Liver (tissue), 9 donors: ENCODE results near the gene ZNF618. TPM values are rescaled to one million over a fixed set of nuclear protein-coding genes. Genes with fewer than 3 reads are reported as not detected.

Experiments
- DNase-seq: peaks from one replicate; pipeline ENCODE4 v3.0.0-alpha.2; 2017; ENCODE audit warnings: low spot score
- H3K27ac ChIP-seq, 2 donors: one replicate each; pipeline ENCODE4 v1.7.0; 2013; ENCODE audit warnings: inconsistent platforms in 2 of 2, low read length in 2 of 2, control low read depth in 1 of 2, low read depth in 1 of 2, mild to moderate bottlenecking in 1 of 2
- H3K27me3 ChIP-seq, 4 donors: one replicate each; pipeline versions ENCODE4 v1.6.1 to v1.7.0; 2013; ENCODE audit warnings: low read length in 3 of 4, inconsistent platforms in 1 of 4, mild to moderate bottlenecking in 1 of 4, moderate library complexity in 1 of 4; ENCODE audit not compliant: control insufficient read depth in 4 of 4, insufficient read depth in 4 of 4
- H3K36me3 ChIP-seq, 4 donors: one replicate each; pipeline versions ENCODE4 v1.6.1 to v1.7.0; 2013; ENCODE audit warnings: low read length in 3 of 4, mild to moderate bottlenecking in 3 of 4, low read depth in 1 of 4, moderate library complexity in 1 of 4; ENCODE audit not compliant: control insufficient read depth in 4 of 4, insufficient read depth in 3 of 4
- H3K4me1 ChIP-seq, 4 donors: one replicate each; pipeline versions ENCODE4 v1.6.1 to v1.7.0; 2013; ENCODE audit warnings: low read length in 3 of 4, mild to moderate bottlenecking in 3 of 4, moderate library complexity in 1 of 4; ENCODE audit not compliant: control insufficient read depth in 4 of 4, insufficient read depth in 4 of 4
- H3K4me3 ChIP-seq, 3 donors: one replicate each; pipeline versions ENCODE4 v1.6.1 to v1.7.0; 2013; ENCODE audit warnings: low read length in 3 of 3, control low read depth in 1 of 3, low read depth in 1 of 3, mild to moderate bottlenecking in 1 of 3
- H3K9ac ChIP-seq, 2 donors: one replicate each; pipeline ENCODE4 v1.7.0; 2013; ENCODE audit warnings: low read length in 2 of 2, mild to moderate bottlenecking in 2 of 2, moderate library complexity in 2 of 2, control low read depth in 1 of 2, low read depth in 1 of 2
- H3K9me3 ChIP-seq, 4 donors: one replicate each; pipeline versions ENCODE4 v1.6.1 to v1.7.0; 2013; ENCODE audit warnings: low read length in 3 of 4; ENCODE audit not compliant: control insufficient read depth in 4 of 4
- ATF3 ChIP-seq: IDR thresholded peaks from 2 replicates; pipeline ENCODE4 v1.6.1; 2016; ENCODE audit warnings: antibody characterized with exemption
- EGR1 ChIP-seq, 2 donors: IDR thresholded peaks; 2 replicates each; pipeline ENCODE4 v1.6.1; 2016 to 2018; ENCODE audit warnings: antibody characterized with exemption in 2 of 2, low read depth in 2 of 2
- FOXA1 ChIP-seq: IDR thresholded peaks from 2 replicates; pipeline ENCODE4 v1.6.1; 2016; ENCODE audit warnings: antibody characterized with exemption
- GABPA ChIP-seq, 2 donors: IDR thresholded peaks in 1 of 2; conservative IDR thresholded peaks in 1 of 2; 2 replicates each; pipeline ENCODE4 v1.6.1; 2016; ENCODE audit warnings: antibody characterized with exemption in 2 of 2, mild to moderate bottlenecking in 1 of 2, moderate library complexity in 1 of 2
- HNF4A ChIP-seq, 2 donors: conservative IDR thresholded peaks; 2 replicates each; pipeline ENCODE4 v1.6.1; 2016; ENCODE audit warnings: antibody characterized with exemption in 2 of 2, mild to moderate bottlenecking in 2 of 2
- HNF4G ChIP-seq: IDR thresholded peaks from 2 replicates; pipeline ENCODE4 v1.6.1; 2016; ENCODE audit warnings: antibody characterized with exemption
- JUND ChIP-seq, 2 donors: IDR thresholded peaks; 2 replicates each; pipeline ENCODE4 v1.6.1; 2016; ENCODE audit warnings: antibody characterized with exemption in 2 of 2
- NR2F2 ChIP-seq: IDR thresholded peaks from 2 replicates; pipeline ENCODE4 v1.6.1; 2016; ENCODE audit warnings: antibody characterized with exemption
- RAD21 ChIP-seq, 2 donors: IDR thresholded peaks; 2 replicates each; pipeline ENCODE4 v1.6.1; 2016; ENCODE audit warnings: antibody characterized with exemption in 2 of 2, mild to moderate bottlenecking in 2 of 2
- REST ChIP-seq: IDR thresholded peaks from 2 replicates; pipeline ENCODE4 v1.6.1; 2016; ENCODE audit warnings: antibody characterized with exemption, mild to moderate bottlenecking
- RXRA ChIP-seq, 2 donors: IDR thresholded peaks; 2 replicates each; pipeline ENCODE4 v1.6.1; 2017 to 2018; ENCODE audit warnings: antibody characterized with exemption in 2 of 2, mild to moderate bottlenecking in 1 of 2
- SP1 ChIP-seq: IDR thresholded peaks from 2 replicates; pipeline ENCODE4 v1.6.1; 2018; ENCODE audit warnings: antibody characterized with exemption, mild to moderate bottlenecking
- TAF1 ChIP-seq: conservative IDR thresholded peaks from 2 replicates; pipeline ENCODE4 v1.6.1; 2016; ENCODE audit warnings: antibody characterized with exemption, mild to moderate bottlenecking
- ZBTB33 ChIP-seq: IDR thresholded peaks from 2 replicates; pipeline ENCODE4 v1.6.1; 2016; ENCODE audit warnings: antibody characterized with exemption
- WGBS: extraction: QIAGEN DNeasy Blood & Tissue Kit; methylation state at CpG from one replicate; pipeline ENCODE4 v1.1.7; 2013; 5-methylcytosine and 5-hydroxymethylcytosine counted together
- polyA plus RNA-seq, 2 donors: library from polyadenylated mRNA; stranded (reverse) in 1 of 2; unstranded in 1 of 2; fragments of 200-250 nt in 1 of 2; fragments of >200 nt in 1 of 2; fragmentation: Nextera tagmentation in 1 of 2; extraction: Ambion mirVana in 1 of 2; gene quantifications; one replicate each; pipeline versions ENCODE4 v1.2.1 to v1.2.3, GENCODE V29; 2013 to 2015
- total RNA-seq, 2 donors: library from RNA; depleted of rRNA; stranded (reverse); fragments of >200 nt; gene quantifications; one replicate each; pipeline ENCODE4 v1.2.3, GENCODE V29; 2014
- TF ChIP-seq, protein P1 (sequence below): IDR thresholded peaks from 2 replicates; pipeline ENCODE4 v1.6.1; 2016; ENCODE audit warnings: antibody characterized with exemption
- donor health status: healthy.
- donor health status: healthy.
- donor health status: healthy.
- donor health status: healthy.
- donor health status: healthy.

The ZNF618 gene
- total and polyA plus RNA-seq, 4 donors, result 2.2 to 6.5 (median 3.7) TPM

DNA sequence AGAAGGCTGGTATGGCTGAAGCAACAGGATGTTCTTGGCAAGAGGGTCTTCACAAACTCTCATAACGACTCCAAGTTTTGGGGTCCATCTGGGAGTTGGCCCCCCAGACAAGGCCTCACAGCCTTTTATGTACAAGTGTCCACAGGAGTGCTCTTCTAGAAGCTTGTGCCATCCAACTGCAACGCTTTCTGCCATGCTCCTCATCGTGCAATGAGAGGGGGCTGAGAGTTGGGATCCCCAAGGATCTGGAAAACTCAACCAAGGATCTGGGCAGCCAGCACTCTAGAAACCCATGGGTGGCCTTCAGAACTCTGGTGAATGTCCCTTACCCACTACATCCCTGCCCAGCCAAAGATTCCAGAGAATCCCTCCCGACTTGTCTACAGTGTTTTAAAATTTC, 210.5 kb downstream of the ZNF618 start:
- Histone ChIP-seq H3K9me3 (no peaks in the 10 kb centered on the region), H3K4me1 (peaks cover 0 to 21% (median 15%) of the 10 kb centered on the region in 4 donors), H3K4me3 (no peak overlapping the region), H3K27ac (no peak overlapping the region), H3K27me3 (no peaks in the 10 kb centered on the region), H3K36me3 (no peaks in the 10 kb centered on the region), H3K9ac (no peak overlapping the region)
- TF ChIP-seq TAF1 (no peak), NR2F2 (no peak), ATF3 (no peak), REST (no peak), HNF4A (conservative IDR thresholded peaks at IDR 0.05) (no peak), SP1 (no peak)
- no peak for DNase-seq
- WGBS, result 93% methylated on average over 4 of the region's 4 CpGs

- peaks cover 0 to 11% (median 8%) of the 10 kb centered on the region in 4 donors for H3K4me1 ChIP-seq
- WGBS, result 68% methylated on average over 7 of the region's 7 CpGs
- no peaks in the 10 kb centered on the region for H3K27me3 ChIP-seq
- TF ChIP-seq GABPA (IDR thresholded peaks at IDR 0.05 in 1 of 2, conservative IDR thresholded peaks at IDR 0.05 in 1 of 2), result no peak
- TF ChIP-seq EGR1 (IDR thresholded peaks at IDR 0.05; ENCODE audit: low read depth in 2 of 2), result no peak
- TF ChIP-seq NR2F2, result no peak
- no peak for TF ChIP-seq RXRA (IDR thresholded peaks at IDR 0.05)
- TF ChIP-seq HNF4A (conservative IDR thresholded peaks at IDR 0.05), result no peak
- no peak for TF ChIP-seq JUND (IDR thresholded peaks at IDR 0.05)
- TF ChIP-seq, protein P1, sequence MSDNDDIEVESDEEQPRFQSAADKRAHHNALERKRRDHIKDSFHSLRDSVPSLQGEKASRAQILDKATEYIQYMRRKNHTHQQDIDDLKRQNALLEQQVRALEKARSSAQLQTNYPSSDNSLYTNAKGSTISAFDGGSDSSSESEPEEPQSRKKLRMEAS, result no peak
- no peak for TF ChIP-seq HNF4G
- TF ChIP-seq TAF1, result no peak
- no peak for TF ChIP-seq RAD21 (IDR thresholded peaks at IDR 0.05)
- TF ChIP-seq FOXA1, result no peak
- no peak for TF ChIP-seq REST
- no peak for TF ChIP-seq ZBTB33
- H3K27ac ChIP-seq, result no peak overlapping the region
- DNase-seq, result peak; percentile 27
- no peaks in the 10 kb centered on the region for H3K9me3 ChIP-seq
- no peak overlapping the region for H3K9ac ChIP-seq
- H3K4me3 ChIP-seq, result no peak overlapping the region
- H3K36me3 ChIP-seq, result peaks cover 0 to under 1% (median 0%) of the 10 kb centered on the region in 4 donors
These were observed 211.6 kb downstream of the ZNF618 start for GRCh38 chr9:114087721-114088120.
